HG03066 (cell line): Measurements from ENCODE around the gene EPHB1.

Experiments used
- ATAC-seq: cut with Tn5 transposase; IDR thresholded peaks from one replicate; pipeline ENCODE4 v1.9.1; 2021; ENCODE audit warnings: low read depth; ENCODE audit not compliant: unreplicated experiment

Gene EPHB1

GRCh38 chr3:135170732-135171131, 375.7 kb downstream of the EPHB1 start:
- no peak for ATAC-seq

GRCh38 chr3:135172191-135172869, 377.3 kb downstream of the EPHB1 start:
- no peak for ATAC-seq

GRCh38 chr3:135175728-135176277, 380.7 kb downstream of the EPHB1 start:
- no peak for ATAC-seq

GRCh38 chr3:135176881-135177280, 381.8 kb downstream of the EPHB1 start:
- no peak for ATAC-seq

GRCh38 chr3:135178566-135178965, 383.5 kb downstream of the EPHB1 start:
- ATAC-seq, result no peak

- ATAC-seq, result no peak
Measured at GRCh38 chr3:135181408-135181807, 386.3 kb downstream of the EPHB1 start.

- ATAC-seq, result no peak
Measured at GRCh38 chr3:135182364-135182998, 387.4 kb downstream of the EPHB1 start.

- ATAC-seq, result no peak
Measured at GRCh38 chr3:135190658-135191057, 395.6 kb downstream of the EPHB1 start.

GRCh38 chr3:135191708-135192107, 396.6 kb downstream of the EPHB1 start:
- ATAC-seq, result no peak

GRCh38 chr3:135192929-135193328, 397.9 kb downstream of the EPHB1 start:
- ATAC-seq, result no peak

GRCh38 chr3:135197246-135197645, 402.2 kb downstream of the EPHB1 start:
- ATAC-seq, result no peak

GRCh38 chr3:135197856-135198255, 402.8 kb downstream of the EPHB1 start:
- no peak for ATAC-seq

GRCh38 chr3:135199137-135199536, 404.1 kb downstream of the EPHB1 start:
- no peak for ATAC-seq

- ATAC-seq, result no peak
Measured at GRCh38 chr3:135203026-135203425, 408.0 kb downstream of the EPHB1 start.

GRCh38 chr3:135213213-135213612, 418.2 kb downstream of the EPHB1 start:
- ATAC-seq, result no peak

- no peak for ATAC-seq
Measured at GRCh38 chr3:135213822-135214221, 418.8 kb downstream of the EPHB1 start.

- ATAC-seq, result no peak
Measured at GRCh38 chr3:135214400-135214799, 419.3 kb downstream of the EPHB1 start.

GRCh38 chr3:135215516-135215915, 420.5 kb downstream of the EPHB1 start:
- no peak for ATAC-seq

- ATAC-seq, result no peak
Measured at GRCh38 chr3:135216659-135217058, 421.6 kb downstream of the EPHB1 start.

- no peak for ATAC-seq
Measured at GRCh38 chr3:135217730-135218129, 422.7 kb downstream of the EPHB1 start.

- no peak for ATAC-seq
Measured at GRCh38 chr3:135218304-135218703, 423.2 kb downstream of the EPHB1 start.

- ATAC-seq, result no peak
Measured at GRCh38 chr3:135218782-135219181, 423.7 kb downstream of the EPHB1 start.
